ENCODE data around the gene MFGE8.

Gene MFGE8

DNA sequence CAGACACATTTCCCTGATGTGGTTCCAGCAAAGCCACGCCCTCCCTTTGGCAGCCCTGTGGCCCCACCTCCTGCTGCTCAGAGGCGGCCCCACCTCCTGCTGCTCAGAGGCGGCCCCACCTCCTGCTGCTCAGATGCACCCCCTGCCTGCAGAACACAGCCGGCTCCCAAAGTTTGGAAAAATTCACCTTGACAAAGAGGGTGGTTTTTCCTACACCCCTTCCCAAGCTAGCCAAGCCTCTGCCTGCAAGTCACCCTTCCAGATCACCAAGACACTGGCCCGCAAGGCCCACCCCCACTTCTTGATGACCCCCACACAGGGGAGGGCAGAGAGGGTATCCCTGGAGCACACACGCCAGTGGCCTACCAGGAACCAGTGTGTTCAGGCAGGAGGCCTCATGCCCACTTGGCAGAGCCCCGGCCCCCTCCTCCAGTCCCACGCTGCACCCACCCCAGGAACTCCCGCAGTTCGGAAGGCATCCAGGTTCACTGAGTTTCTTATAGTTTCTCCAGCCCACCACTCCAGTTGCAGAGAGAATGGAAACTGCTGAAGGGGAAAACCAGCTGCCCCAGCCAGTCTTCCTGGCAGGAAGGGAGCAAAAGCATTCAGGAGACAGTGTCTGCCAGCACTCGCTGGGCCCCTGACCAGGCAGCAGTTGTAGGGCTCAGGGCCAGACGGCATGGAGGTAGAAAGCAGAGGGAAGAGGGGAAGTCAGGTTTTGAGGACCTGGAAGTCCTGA is 15.6 kb downstream of the MFGE8 start:
- DNase-seq = peak; percentile 60

DNA sequence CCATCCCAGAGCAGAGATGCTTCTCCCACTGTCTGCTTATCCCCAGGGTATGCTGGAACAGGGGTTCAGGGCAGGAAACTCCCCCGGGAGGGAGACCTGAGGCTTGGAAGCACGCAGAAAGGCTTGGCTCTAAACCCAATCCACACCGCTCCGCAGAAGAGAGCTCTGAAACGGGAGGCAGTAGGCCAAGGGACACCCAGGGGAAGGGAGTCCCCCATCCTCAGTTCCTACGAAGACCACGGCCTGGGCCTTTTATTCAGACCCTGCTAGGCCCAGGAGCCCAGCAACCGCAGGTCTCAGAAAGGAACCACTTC is 16.1 kb downstream of the MFGE8 start:
- no peak for DNase-seq

DNA sequence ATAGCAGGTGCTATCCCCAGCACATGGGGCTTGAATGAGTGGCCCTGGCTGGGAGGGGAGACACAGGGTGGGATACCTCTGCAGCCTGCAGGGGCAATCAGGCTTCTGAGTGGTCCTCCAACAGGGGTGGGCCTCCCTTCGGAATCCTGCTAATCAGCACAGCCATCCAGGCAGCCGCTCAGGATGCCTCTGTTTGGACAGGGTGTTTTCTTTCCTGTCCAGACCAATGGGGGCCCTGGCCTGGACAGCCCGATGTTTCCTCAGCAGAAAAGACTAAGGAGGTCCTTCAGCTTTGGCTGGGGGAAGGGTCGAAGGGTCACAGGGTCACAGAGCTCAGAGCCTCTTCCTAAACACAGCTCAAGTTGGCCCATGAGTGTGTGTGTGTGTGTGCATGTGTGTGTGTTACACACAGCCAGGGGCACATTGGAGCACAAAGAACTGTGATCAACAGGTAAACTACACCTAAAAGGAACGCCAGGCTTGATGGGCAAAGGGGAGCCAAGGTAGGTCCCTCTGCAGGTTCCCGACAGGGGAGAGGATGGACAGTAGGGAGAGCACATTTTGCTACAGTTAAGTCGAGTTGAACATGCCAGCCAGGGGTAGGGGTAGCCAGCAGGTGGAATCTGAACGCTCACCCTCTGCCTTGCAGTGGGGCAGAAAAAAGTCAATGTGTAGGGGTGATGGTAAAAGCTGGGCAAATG is 16.7 kb downstream of the MFGE8 start:
- no peak for DNase-seq

DNA sequence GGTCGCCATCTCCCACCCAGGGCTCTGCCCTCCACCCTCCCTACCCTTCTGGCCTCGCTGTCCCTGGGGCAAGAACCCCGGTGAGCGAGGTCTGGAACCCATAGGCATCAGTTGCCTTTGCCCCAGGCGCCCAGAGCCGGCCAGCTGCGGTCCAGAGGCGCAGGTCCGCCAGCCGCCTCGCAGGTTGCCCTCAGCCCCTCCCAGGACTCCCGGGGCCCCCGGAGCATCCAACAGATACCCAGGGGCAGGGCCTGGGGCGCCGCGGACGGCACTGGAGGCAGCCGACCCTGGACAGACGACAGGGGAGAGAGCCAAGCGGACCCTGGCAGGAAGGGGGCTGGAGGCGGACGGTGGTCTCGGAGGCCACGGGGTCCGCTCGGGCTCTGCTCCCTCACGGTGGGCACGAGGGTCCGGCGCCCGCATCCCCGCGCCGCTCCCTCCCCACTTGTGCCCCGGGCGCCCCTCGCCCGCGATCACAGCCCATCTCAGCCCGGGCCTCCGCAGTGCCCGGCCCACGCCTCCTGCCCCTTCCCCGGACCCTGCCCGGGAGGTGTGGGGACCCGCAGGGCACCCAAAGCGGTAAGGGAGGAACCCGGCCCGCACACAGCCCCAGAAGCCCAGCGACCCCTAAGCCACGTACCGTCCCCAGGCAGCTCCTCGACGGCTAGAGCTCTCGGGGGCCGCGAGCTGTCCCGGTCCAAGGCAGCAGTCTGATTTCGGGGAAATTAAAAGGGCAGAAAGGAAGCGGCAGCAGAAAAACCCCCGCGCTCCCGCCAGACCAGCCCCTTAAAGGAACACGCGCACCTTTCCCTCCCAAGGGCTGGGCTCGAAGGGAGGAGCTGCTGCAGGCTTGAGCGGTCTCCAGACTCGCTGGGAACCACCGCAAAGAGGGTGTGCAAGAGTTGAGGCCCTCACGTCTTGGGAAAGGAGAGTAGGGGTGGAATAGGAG is 18.1 kb downstream of the MFGE8 start, which contains the start of gene HAPLN3:
Gene HAPLN3 (minus strand): TSS at position 726 of the 949 bp plus-strand sequence. CDS start 8,246 bp downstream, outside the sequence.
- no peak for DNase-seq

DNA sequence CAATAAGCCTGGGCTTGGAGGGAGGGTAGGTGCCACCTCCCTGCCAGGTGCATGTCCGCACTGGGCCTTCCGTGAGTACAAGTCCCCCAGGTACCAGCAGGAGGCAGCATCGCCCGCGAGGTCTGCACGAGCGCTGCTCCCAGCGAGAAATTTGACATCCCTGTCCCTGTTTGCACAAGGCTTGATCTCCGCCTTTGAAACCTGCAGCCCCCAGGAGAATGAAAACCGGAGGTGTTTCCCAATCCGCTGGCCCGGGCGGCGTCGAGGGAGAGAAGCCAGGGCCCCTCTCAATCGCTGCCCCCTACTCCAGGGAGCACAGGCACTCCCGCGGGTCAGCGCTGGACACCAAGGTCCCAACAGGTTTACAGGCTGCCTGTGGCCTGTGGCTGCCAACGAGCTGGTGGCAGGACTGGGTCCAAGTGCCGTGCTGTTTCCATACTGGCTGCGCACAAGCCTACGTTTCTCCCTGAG is 18.8 kb downstream of the MFGE8 start:
- no peak for DNase-seq

DNA sequence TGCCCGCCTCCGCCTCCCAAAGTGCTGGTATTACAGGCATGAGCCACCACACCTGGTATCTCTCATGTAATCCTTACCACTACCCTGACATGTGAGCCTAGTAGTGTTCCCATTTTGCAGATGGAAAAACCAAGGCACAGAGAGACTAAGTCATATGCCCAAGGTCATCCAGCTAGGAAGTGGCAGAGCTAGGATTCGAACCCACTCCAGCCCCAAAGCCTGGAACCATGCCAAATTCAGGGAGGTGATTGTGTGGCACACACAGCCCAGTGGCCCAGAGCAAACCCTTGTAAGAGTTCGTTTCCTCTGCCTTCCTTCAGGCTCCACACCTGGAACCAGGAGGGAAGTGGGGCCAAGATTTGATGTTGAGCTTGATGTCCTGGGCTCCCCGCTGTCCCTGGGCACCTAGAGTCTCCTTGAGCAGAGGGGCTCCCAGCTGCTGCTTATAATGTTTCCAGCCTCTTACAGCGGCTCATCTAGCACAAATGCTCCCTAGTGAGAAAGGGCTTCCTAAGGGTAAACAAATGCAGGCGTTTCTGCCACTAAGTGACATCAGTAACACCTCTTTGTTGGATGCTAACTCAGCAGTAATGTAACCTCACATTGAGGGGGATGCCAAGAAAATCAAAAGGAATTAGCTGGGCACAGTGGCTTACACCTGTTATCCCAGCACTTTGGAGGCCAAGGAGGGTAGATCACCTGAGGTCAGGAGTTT is 21.5 kb downstream of the MFGE8 start:
- DNase-seq = no peak

DNA sequence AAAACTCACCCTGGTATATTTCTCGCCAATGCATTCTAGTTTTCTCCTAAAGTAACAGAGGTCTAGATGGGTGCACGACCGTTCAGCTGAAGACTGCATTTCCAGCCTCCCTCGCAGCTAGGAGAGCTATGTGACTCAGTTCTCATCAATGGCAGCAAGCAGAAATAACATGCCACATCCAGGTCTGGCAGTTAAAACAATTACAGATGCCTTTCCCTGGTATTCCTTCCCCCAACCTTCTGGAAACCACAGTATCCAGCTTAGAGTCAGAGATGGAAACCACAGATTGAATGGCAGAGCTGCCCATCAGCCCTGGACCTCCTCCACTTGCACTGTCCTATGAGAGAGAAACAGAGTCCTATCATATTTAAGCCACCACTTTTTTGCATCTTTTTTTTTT is 22.7 kb downstream of the MFGE8 start:
- no peak for DNase-seq

DNA sequence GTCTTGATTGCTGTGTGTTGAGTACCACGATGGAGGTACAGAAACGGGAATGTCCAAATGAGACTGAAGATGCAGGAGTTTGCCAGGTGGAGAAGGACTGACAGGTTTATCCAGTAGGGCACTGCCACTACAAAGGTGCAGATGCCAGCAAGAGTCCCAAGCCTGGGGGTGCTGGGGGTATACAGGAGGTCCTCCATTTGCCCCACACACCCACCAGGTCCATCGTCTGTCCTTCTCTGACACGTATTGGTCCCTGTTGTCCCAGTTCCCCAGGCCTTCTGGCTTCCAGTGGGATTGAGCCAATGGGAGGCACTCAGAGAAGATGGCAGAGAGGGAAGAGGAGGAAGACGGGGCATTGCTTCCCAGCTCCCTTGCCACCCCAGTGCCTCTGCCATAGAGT is 24.5 kb downstream of the MFGE8 start:
- no peak for DNase-seq

DNA sequence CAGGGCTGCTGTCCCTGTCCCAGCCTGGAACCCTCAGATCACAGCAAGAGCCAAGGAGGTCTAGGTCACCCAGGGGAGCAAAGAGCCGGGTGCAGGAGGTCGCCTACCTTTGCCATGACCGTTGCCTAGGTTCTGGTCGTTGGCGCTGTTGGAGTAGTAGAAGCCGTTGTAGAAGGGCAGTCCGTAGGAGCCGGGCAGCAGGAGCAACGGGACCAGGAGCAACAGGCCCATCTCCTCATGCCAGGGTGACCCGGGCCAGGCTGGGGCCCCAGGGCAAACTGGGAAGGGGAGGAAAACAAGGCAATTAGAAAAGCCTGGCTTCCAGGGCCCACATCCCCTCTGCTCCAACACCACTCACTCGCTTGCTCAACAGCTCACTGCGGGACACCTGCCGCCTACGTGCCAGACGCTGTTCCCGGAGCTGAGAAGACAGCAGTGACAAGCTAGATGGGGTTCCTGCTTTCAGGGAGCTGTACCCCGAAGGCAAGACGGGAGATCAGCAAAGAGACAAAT is 26.1 kb downstream of the MFGE8 start:
- DNase-seq = no peak

DNA sequence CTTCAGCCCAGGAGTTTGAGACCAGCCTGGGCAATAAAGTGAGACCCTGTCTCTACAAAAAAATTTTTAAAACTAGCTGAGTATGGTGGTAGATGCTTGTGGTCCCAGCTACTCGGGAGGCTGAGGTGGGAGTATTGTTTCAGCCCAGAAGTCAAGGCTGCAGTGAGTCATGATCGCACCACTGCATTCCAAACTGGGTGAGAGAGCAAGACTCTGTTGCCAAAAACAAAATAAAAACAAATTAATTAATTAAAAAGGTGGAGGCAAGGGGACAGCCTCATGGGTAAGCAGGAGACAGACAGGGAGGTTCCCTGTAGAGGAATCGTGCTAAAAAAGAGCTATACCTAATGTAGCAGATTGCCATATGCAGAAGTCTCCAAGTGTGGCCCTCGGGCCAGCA is 30.4 kb downstream of the MFGE8 start:
- DNase-seq = no peak

DNA sequence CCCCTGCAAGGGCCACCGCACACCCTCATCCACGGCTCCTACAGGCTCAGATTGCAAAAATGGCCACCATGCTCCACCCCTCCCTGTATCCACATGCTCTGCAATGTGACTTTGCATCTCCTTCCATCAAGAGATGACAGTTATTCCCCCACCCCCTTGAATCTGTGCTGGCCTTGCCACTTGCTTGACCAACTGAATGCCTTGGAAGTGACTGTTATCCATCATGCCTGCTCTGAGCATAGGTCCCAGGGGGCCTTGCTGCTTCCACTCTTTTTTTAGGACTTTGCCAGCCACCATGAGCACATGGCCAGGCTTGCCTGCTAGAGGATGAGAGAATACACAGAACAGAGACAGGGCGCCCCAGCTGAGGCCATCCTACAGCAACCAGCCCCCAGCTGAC is 31.4 kb downstream of the MFGE8 start:
- no peak for DNase-seq

DNA sequence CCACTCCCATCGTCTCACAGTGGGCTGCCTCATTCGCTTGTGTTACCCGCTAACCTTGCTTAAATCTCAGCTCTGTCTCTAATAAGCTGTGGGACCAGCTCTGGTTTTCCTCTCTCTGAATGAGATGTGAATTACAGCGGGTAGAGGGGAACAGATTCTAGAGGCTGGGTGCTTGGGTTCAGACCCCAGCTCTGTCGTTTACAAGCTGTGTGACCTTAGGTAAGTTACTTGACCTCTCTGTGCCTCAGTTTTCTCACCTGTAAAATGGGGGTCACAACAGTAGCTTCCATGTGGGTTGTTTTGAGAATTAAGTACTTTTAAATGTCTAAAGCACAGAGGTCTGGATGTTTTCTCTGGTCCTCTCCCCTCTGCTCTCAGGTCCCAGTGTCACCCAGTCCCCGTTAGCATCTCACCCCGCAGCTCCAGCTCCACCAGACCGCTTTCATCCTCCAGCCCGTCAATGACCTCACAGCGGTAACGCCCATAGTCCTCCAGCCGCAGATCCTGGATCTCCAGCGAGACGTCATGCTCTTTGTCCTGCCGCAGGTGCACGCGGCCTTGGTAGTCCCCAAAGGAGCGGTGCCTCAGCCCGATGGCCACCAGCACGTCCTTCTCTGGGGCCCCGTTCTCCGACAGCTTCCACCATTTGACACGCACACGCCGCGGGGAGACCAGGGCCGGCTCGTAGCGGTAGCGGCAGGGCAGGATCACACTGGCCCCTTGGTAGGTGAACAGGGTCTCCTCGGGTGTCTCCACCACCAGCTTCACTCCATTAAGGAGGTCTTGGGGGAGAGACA is 32.0 kb downstream of the MFGE8 start:
- DNase-seq = no peak

DNA sequence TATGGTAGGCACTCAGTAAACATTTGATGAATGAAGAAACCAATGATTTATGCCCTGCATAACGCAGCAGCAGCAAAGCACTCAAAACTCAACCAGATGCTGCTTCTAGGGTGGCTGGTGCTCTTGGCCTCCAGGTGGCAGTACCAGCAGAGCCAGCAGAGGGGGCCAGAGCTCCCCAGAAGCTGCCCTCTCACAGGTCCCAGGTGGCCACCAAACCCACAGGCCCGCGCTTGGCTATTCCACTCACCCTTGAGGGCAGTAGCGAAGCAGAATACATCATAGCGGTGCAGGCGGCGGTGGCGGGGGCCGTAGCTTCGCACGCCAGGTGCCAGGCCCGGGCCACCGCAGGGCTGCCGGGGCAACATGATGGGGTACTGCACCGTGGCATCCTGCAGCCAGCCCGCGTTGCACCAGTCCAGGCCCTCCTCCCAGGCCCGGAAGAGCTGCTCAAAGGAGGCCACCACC is 34.4 kb downstream of the MFGE8 start:
- no peak for DNase-seq

DNA sequence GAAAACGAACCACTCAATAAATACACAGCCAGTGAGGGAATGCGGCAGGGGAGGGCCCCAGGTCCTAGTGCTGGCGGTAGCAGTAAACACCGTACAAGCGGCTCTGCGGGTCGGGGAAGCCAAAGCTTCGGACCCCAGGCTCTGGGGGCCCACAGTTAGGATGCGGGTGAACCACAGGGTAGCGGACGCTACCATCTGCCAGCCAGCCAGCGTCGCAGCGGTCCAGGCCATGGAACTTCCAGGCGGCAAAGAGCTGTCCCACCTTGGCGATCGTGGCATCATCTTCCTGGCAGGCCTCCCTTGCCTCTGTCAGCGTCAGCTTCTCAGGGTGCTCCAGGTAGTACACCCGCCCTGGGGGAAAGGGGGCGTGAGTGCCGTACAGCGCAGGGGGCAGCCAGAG is 35.3 kb downstream of the MFGE8 start:
- no peak for DNase-seq

DNA sequence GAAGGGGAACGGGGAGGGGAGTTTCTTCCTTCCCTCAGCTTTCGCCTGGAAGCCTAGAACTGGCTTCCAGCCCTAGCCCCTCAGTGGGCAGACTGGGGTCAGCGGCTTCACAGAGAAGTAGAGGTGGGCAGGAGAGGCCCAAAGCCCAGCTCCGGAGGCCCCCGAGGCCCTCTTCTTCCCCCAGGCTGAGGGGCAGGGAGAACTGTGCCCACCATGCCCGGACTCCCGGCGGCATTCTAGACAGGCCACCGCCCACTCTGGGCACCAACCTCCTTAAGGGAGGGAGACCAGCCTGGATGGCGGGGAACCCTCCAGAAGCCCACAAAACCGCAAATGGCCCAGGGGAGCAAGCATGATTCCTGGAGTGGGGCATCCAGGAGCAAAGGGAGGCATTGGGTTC is 35.8 kb downstream of the MFGE8 start:
- DNase-seq = no peak

DNA sequence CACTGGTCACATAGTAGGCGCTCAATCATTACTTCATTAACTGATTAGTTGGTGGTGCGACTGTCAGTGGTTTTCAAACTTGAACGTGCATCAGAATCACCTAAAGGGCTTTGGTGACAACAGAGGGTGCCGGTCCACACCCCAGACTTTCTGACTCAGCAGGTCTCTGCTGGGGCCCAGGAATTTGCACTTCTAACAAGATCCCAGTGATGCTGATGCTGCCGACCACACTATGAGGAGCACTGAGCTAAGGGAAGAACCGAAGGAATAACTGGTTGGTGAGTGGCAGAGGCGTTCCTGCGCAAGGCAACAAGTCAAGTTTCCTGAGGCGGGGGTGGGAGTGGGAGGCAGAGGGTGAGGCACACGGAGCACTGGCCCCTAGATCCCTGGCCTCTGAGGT is 36.6 kb downstream of the MFGE8 start:
- DNase-seq = no peak

DNA sequence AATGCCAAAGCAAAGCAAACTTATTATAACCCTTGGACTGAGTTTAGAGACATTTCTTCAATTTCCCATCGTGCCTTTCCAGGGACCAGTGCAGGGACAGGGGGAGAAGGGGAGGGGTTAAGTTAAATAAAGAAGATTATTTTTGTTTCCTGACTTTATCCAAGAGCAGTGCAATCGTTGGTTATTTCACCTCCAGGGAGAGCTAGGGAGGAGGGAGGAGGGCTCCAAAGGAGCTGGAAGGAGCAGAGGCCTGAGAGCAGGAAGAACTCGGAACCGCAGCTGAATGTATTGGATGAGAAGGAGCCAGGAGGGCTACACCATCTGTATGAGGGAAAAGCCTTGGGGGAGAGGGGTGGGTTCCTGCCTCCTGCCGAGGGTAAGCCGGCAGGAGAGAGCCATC is 38.5 kb downstream of the MFGE8 start:
- no peak for DNase-seq

DNA sequence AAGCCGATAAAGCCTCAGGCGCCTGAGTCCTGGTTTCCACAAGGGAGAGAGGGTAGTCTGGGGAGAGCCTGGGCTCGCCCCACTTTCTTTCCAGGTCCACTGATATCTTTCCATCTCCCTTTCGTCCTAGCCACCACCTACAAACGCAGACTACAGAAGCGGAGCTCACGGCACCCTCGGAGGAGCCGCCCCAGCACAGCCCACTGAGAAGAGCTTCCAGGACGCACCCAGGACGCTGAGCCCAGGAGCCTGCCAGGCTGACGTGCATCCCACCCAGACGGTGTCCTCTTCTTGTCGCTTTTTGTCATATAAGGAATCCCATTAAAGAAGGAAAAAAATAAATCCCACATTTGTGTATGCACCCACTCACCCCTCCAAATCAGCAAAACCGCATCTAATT is 38.9 kb downstream of the MFGE8 start:
- DNase-seq = no peak

DNA sequence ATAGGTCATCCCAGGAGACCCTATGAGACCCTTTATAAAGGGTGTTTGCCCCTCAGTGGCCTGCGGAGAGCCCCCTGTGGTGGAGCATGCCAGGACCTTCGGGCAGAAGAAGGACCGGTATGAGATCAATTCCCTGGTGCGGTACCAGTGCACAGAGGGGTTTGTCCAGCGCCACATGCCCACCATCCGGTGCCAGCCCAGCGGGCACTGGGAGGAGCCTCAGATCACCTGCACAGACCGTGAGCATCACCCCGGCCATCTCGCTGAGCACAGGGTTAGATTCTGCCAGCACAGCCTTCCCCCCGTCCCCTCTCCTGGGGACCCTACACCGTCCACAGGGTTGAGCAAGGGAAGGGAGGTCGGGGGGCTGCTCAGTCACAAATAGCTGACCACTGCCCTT is 39.4 kb downstream of the MFGE8 start:
- DNase-seq = no peak

DNA sequence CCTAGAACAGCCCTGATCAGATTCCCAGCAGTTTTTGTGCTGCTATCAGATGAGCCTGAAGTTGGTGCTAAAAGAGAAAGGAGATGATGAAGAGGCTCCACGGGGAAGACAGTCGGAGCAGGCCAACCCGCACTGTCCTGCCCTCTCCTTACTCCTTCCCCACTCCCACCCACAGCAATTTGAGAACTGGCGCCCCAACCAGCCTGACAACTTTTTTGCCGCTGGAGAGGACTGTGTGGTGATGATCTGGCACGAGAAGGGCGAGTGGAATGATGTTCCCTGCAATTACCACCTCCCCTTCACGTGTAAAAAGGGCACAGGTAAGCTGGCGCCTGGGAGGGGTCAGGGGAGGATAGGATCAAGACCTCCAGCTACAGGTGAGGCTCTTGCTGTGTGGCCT is 40.5 kb downstream of the MFGE8 start:
- DNase-seq = no peak

DNA sequence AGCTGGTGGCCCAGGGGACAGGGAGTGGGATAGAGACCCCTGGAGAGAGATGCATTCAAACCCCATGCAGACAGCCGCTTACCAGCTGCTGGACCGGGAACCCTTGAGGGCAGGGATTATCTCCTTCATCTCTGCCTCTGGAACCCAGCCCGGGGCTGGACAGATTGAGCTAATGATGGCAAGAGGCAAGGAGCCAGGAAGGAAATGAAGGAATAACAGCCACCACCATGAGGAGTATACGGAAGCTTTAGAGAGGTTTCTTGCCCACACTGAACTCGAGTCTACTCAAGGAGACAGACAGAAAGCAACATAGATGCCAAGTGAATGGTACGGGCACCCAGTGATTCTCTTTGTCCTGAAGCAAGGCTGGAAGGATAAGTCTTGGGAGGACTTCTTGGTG is 41.1 kb downstream of the MFGE8 start:
- no peak for DNase-seq

DNA sequence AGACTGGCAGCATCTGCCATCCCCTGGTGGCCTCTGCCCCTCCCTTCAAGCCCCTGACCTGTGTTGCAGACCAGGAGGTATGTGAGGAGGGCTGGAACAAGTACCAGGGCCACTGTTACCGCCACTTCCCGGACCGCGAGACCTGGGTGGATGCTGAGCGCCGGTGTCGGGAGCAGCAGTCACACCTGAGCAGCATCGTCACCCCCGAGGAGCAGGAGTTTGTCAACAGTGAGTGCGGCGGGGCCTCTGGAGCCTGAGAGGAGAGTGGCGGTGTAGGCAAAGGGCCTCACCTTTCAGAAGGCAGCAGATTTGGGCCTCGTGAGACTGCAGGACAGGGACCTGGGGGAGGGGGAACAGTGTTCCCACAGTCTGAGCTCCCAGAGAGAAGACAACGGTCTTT is 41.9 kb downstream of the MFGE8 start:
- DNase-seq = no peak

Measured in GOT3 (cell line).